ENCODE measurements around the gene SLC9A3. TPM values are rescaled to one million over a fixed set of nuclear protein-coding genes. Genes with fewer than 3 reads are reported as not detected.
A peak's percentile ranks its signal among the peaks of the same experiment; 100 is the strongest.

The SLC9A3 gene
- total RNA-seq, 1 donor from 2014 or later: 3.9 TPM

- no peaks in the 10 kb centered on the region for H3K36me3 ChIP-seq
- H3K9me3 ChIP-seq: no peaks in the 10 kb centered on the region
- H3K27ac ChIP-seq: no peak overlapping the region
- H3K27me3 ChIP-seq: no peaks in the 10 kb centered on the region
- intact Hi-C loops (cut with DNase I): no loop called here
- DNase-seq (ENCODE audit: extremely low spot score in 2 of 2): no peak
- H3K4me1 ChIP-seq: peaks cover 16% of the 10 kb centered on the region
- TF ChIP-seq, protein P1, sequence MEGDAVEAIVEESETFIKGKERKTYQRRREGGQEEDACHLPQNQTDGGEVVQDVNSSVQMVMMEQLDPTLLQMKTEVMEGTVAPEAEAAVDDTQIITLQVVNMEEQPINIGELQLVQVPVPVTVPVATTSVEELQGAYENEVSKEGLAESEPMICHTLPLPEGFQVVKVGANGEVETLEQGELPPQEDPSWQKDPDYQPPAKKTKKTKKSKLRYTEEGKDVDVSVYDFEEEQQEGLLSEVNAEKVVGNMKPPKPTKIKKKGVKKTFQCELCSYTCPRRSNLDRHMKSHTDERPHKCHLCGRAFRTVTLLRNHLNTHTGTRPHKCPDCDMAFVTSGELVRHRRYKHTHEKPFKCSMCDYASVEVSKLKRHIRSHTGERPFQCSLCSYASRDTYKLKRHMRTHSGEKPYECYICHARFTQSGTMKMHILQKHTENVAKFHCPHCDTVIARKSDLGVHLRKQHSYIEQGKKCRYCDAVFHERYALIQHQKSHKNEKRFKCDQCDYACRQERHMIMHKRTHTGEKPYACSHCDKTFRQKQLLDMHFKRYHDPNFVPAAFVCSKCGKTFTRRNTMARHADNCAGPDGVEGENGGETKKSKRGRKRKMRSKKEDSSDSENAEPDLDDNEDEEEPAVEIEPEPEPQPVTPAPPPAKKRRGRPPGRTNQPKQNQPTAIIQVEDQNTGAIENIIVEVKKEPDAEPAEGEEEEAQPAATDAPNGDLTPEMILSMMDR (IDR thresholded peaks at IDR 0.05): no peak
- TF ChIP-seq POLR2AphosphoS5 (IDR thresholded peaks at IDR 0.05; ENCODE audit: insufficient read depth in 1 of 2, low read depth in 1 of 2) (no peak), POLR2A (IDR thresholded peaks at IDR 0.05) (no peak)
- H3K4me3 ChIP-seq: no peak overlapping the region
Measured at GRCh38 chr5:431711-432050, 92.6 kb downstream of the SLC9A3 start.

- DNase-seq (ENCODE audit: extremely low spot score in 2 of 2): no peak
- TF ChIP-seq, protein P1 (IDR thresholded peaks at IDR 0.05): peak; percentile 37 to 63 (median 50)
- TF ChIP-seq POLR2A (IDR thresholded peaks at IDR 0.05) (no peak), POLR2AphosphoS5 (IDR thresholded peaks at IDR 0.05; ENCODE audit: insufficient read depth in 1 of 2, low read depth in 1 of 2) (no peak)
- intact Hi-C loops (cut with DNase I): no loop called here
Measured at GRCh38 chr5:431001-431710, 93.1 kb downstream of the SLC9A3 start.

GRCh38 chr5:430214-430925, 93.9 kb downstream of the SLC9A3 start:
- Histone ChIP-seq H3K36me3 (no peaks in the 10 kb centered on the region), H3K27me3 (no peaks in the 10 kb centered on the region), H3K9me3 (no peaks in the 10 kb centered on the region), H3K27ac (peak overlapping the region; percentile 36), H3K4me3 (no peak overlapping the region), H3K4me1 (peaks cover 16% of the 10 kb centered on the region)
- no peak for TF ChIP-seq POLR2AphosphoS5 (IDR thresholded peaks at IDR 0.05; ENCODE audit: insufficient read depth in 1 of 2, low read depth in 1 of 2)
- TF ChIP-seq POLR2A (IDR thresholded peaks at IDR 0.05): no peak
- TF ChIP-seq, protein P1 (IDR thresholded peaks at IDR 0.05): no peak
- intact Hi-C loops (cut with DNase I): no loop called here
- DNase-seq (ENCODE audit: extremely low spot score in 2 of 2): no peak

More at GRCh38 chr5:431001-431710, 93.1 kb downstream of the SLC9A3 start:
- H3K4me3 ChIP-seq: no peak overlapping the region
- H3K27me3 ChIP-seq: no peaks in the 10 kb centered on the region
- no peak overlapping the region for H3K27ac ChIP-seq
- no peaks in the 10 kb centered on the region for H3K9me3 ChIP-seq
- no peaks in the 10 kb centered on the region for H3K36me3 ChIP-seq
- H3K4me1 ChIP-seq: peaks cover 16% of the 10 kb centered on the region

GRCh38 chr5:429453-430188, 94.6 kb downstream of the SLC9A3 start:
- DNase-seq (ENCODE audit: extremely low spot score in 2 of 2): no peak
- no peaks in the 10 kb centered on the region for H3K36me3 ChIP-seq
- H3K27me3 ChIP-seq: no peaks in the 10 kb centered on the region
- peaks cover 16% of the 10 kb centered on the region for H3K4me1 ChIP-seq
- no peaks in the 10 kb centered on the region for H3K9me3 ChIP-seq
- H3K4me3 ChIP-seq: no peak overlapping the region
- intact Hi-C loops (cut with DNase I): no loop called here
- H3K27ac ChIP-seq: peak overlapping the region; percentile 36
- TF ChIP-seq, protein P1 (IDR thresholded peaks at IDR 0.05): no peak
- TF ChIP-seq POLR2A (IDR thresholded peaks at IDR 0.05) (no peak), POLR2AphosphoS5 (IDR thresholded peaks at IDR 0.05; ENCODE audit: insufficient read depth in 1 of 2, low read depth in 1 of 2) (no peak)
